Measurements from ENCODE around the gene OTULIN. TPM values are rescaled to one million over a fixed set of nuclear protein-coding genes. Genes with fewer than 3 reads are reported as not detected.

The OTULIN gene
- total RNA-seq, 6 experiments from 2014 or later, result 25.2 to 34.8 (median 29.2) TPM

DNA sequence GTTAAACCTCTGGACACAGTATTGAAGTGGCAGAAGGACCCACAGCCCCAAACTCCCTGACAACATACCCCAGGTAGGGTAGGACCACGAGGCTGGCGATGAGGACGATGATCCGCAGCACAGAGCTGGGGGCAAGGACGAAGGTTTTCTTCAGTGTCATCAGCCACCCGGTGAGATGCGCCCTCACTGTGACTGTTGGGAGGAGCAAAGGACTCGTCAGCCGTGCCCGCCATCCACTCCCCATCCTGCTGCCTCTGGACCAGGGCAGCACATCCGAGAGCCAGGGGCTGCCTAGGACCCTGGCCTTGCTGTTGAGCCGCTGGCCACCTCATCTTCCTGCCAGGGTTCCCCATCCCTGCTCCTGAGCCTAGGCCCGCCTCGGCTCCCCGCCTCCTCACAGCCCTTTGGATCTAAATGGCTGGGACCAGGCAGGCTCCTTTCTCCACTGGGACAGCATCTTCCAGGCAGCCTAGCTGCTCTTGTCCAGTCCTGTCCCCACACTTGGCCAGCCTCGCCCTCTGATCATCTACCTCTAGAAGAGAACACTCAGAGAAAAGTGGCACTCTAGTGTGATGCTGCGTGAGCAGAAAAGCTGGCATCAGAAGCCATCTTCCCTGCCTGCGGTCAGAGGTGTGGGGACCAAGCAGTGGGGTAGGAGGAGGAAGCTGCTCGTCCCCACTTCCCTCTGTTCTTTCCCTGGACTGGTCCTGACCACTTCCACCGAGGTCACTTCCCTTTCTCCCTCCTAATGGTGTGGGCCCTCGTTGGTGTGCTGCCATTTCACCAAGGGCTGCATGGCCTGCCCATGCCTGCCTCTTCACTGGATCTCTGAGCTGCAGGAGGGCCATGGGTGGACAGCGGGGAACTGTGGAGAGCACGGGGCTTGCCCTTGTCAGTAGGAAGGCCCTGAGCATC is 49.2 kb downstream of the OTULIN start:
- peaks cover 0 to 15% (median 5%) of the 10 kb centered on the region in 4 donors for H3K4me1 ChIP-seq
- no peaks in the 10 kb centered on the region for H3K9me3 ChIP-seq
- no peaks in the 10 kb centered on the region for H3K27me3 ChIP-seq
- 100% methylated on average over 3 of the region's 23 CpGs for WGBS (ENCODE audit: insufficient coverage, low coverage, low lambda C conversion rate, missing lambda C conversion rate)
- H3K36me3 ChIP-seq, result peaks cover 0 to 68% (median 6%) of the 10 kb centered on the region in 4 donors
- no peak overlapping the region for H3K27ac ChIP-seq
- DNase-seq, result no peak
- TF ChIP-seq POLR2A (IDR thresholded peaks at IDR 0.05), result no peak
- TF ChIP-seq, protein P1, sequence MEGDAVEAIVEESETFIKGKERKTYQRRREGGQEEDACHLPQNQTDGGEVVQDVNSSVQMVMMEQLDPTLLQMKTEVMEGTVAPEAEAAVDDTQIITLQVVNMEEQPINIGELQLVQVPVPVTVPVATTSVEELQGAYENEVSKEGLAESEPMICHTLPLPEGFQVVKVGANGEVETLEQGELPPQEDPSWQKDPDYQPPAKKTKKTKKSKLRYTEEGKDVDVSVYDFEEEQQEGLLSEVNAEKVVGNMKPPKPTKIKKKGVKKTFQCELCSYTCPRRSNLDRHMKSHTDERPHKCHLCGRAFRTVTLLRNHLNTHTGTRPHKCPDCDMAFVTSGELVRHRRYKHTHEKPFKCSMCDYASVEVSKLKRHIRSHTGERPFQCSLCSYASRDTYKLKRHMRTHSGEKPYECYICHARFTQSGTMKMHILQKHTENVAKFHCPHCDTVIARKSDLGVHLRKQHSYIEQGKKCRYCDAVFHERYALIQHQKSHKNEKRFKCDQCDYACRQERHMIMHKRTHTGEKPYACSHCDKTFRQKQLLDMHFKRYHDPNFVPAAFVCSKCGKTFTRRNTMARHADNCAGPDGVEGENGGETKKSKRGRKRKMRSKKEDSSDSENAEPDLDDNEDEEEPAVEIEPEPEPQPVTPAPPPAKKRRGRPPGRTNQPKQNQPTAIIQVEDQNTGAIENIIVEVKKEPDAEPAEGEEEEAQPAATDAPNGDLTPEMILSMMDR (IDR thresholded peaks at IDR 0.05), result no peak
- intact Hi-C loops (cut with DNase I), result no loop called here
- H3K4me3 ChIP-seq, result no peak overlapping the region
- ATAC-seq, result peak; percentile 3 to 23 (median 6)

DNA sequence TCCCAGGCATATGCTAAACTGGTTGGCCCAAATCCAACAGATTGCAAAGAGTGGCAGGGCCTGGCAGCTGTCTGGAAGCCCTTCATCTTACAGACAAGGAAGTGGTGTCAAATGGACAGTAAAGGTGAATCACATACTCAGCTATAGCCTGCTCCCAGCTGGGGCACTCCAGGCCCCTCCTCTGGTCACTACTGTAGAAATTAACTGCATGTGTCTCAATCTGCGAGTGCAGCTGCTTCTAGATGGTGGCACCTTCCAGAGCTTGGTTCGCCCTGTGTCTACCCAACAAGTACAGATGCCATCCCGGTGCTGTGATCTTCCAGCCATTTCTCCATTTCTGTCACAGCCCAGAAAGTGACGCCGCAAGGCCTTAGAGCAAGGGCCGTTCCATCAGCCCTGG is 50.2 kb downstream of the OTULIN start:
- no peaks in the 10 kb centered on the region for H3K9me3 ChIP-seq
- no peak overlapping the region for H3K27ac ChIP-seq
- no peak for DNase-seq
- WGBS (ENCODE audit: insufficient coverage, low coverage, low lambda C conversion rate, missing lambda C conversion rate), result 100% methylated on average over 3 of the region's 6 CpGs
- intact Hi-C loops (cut with DNase I), result no loop called here
- TF ChIP-seq, protein P1 (IDR thresholded peaks at IDR 0.05), result no peak
- no peak for TF ChIP-seq POLR2A (IDR thresholded peaks at IDR 0.05)
- H3K4me1 ChIP-seq, result peaks cover 0 to 15% (median 5%) of the 10 kb centered on the region in 4 donors
- peak in 1 of 4 donors; percentile 19 for ATAC-seq
- no peak overlapping the region for H3K4me3 ChIP-seq
- peaks cover 0 to 59% (median 4%) of the 10 kb centered on the region in 4 donors for H3K36me3 ChIP-seq
- H3K27me3 ChIP-seq, result no peaks in the 10 kb centered on the region

DNA sequence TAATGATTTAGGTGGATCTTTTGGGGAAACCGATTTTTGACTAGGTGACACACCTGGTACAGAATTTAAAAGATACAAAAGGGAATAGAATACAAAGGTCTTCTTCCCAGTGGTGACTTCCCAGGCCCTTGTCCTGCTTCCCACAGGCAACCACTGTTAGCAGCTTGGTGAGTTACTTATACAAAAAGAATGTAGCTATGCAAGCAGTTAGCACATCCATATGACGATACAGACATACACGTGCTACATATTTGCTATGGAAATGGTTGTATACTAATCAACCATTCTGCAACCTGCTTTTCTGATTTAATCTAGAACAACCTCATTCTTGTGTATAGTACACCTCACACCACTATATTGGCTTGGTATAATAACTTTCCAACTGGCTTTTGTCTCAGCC is 51.0 kb downstream of the OTULIN start:
- intact Hi-C loops (cut with DNase I), result no loop called here
- 95% methylated on average over 3 of the region's 3 CpGs for WGBS (ENCODE audit: insufficient coverage, low coverage, low lambda C conversion rate, missing lambda C conversion rate)
- no peak for TF ChIP-seq POLR2A (IDR thresholded peaks at IDR 0.05)
- TF ChIP-seq, protein P1 (IDR thresholded peaks at IDR 0.05), result no peak
- Histone ChIP-seq H3K4me1 (peaks cover 0 to 15% (median 5%) of the 10 kb centered on the region in 4 donors), H3K9me3 (no peaks in the 10 kb centered on the region), H3K36me3 (peaks cover 0 to 52% (median 4%) of the 10 kb centered on the region in 4 donors), H3K4me3 (no peak overlapping the region), H3K27me3 (no peaks in the 10 kb centered on the region), H3K27ac (no peak overlapping the region)
- DNase-seq (no peak), ATAC-seq (no peak)

DNA sequence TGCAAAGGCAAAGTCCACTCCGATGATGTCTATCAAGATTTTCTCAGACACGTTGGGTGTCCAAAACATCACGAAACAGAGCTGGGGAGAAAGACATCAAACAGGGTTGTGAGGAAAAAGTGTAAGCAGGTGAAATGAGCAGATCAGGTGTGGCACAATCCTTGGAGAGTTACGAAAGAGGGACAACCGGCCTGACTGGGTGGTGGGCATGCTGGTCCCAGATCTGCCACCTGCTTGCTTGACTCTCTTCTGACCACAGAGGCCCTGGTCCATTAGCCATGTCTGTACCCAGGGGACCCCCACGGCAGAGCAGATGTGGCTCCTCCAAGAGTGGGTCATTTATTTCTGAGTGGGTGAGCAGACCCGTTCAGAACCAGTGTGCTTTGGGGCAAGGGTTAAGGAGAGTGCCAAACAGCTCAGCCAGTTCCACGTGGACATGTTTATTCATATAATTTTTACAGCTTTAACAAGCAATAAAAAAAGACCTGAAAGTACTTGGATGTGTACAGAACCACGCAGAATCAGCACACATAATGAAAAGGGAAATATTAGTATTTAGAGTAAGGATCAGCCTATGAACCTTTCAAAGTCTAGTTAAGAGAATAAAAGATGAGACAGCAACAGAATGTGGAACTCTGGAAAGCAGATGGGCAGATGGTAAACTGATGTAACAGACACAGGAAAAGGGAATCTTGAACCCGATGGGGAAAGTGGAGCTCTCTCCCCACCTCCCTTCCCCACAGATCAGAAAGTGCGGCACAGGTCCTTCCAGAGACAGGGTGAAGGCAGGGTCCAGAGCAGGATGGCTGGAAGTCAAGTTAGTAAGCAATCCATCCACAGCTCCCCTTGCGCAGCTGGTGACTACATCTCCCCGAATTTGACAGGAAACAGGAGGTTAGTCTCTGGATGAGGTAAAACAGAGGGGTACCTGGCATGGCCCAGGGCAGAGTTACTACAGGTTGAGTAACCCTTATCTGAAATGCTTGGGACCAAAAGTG is 52.5 kb downstream of the OTULIN start:
- intact Hi-C loops (cut with DNase I), result no loop called here
- peak in 1 of 3 donors; percentile 42 for DNase-seq
- Histone ChIP-seq H3K27ac (peak overlapping the region in 2 of 3 donors; percentile 55 to 74), H3K36me3 (peaks cover 0 to 39% (median 3%) of the 10 kb centered on the region in 4 donors), H3K4me1 (peaks cover 0 to 19% (median 5%) of the 10 kb centered on the region in 4 donors), H3K4me3 (no peak overlapping the region), H3K27me3 (no peaks in the 10 kb centered on the region), H3K9me3 (no peaks in the 10 kb centered on the region)
- TF ChIP-seq POLR2A (IDR thresholded peaks at IDR 0.05), result no peak
- TF ChIP-seq, protein P1 (IDR thresholded peaks at IDR 0.05), result no peak
- 51% methylated on average over 10 of the region's 13 CpGs for WGBS (ENCODE audit: insufficient coverage, low coverage, low lambda C conversion rate, missing lambda C conversion rate)
- peak; percentile 47 to 64 (median 58) for ATAC-seq

Measured in right lobe of liver (tissue), 6 donors.